CD4-positive, alpha-beta T cell (primary cell): ENCODE data around the gene GJB3. TPM values are rescaled to one million over a fixed set of nuclear protein-coding genes. Genes with fewer than 3 reads are reported as not detected.

ENCODE experiments used
- ATAC-seq: fragments of 200-7000 bp; cut with Tn5 transposase; one replicate; pipeline ENCODE4 v1.10.0; 2022; ENCODE audit warnings: mild to moderate bottlenecking; ENCODE audit not compliant: poor library complexity
- CTCF ChIA-PET: fragments of 350-600 bp; sonication (Branson Sonifier 250); formaldehyde crosslinking; loops from one replicate; lab custom pipeline; 2021; ENCODE audit warnings: antibody characterized with exemption, inconsistent platforms; lab: Charles Lee
- POLR2A ChIA-PET: fragments of 350-600 bp; sonication (Branson Sonifier 250); formaldehyde crosslinking; loops from one replicate; lab custom pipeline; 2021; ENCODE audit warnings: antibody characterized with exemption, inconsistent platforms; lab: Charles Lee
- DNase-seq, 14 experiments: peaks; one replicate each; pipeline ENCODE4 v3.0.0-alpha.2; 2013 to 2020; ENCODE audit warnings: mixed read lengths in 2 of 14
- H3K27ac ChIP-seq, 2 donors: one replicate each; pipeline versions ENCODE4 v1.5.1 to v1.7.0; 2013; ENCODE audit warnings: low read length in 2 of 2, low read depth in 1 of 2, mild to moderate bottlenecking in 1 of 2
- H3K27me3 ChIP-seq, 2 experiments: 1 replicate in 1 of 2; 2 replicates in 1 of 2; pipeline versions ENCODE4 v1.6.1 to v1.7.0; 2013; ENCODE audit warnings: low read length in 2 of 2, control low read depth in 1 of 2, mild to moderate bottlenecking in 1 of 2, moderate library complexity in 1 of 2; ENCODE audit not compliant: insufficient read depth in 2 of 2, control insufficient read depth in 1 of 2
- H3K36me3 ChIP-seq: one replicate; pipeline ENCODE4 v1.6.1; 2013; ENCODE audit warnings: low read length, control low read depth; ENCODE audit not compliant: insufficient read depth
- H3K4me1 ChIP-seq: one replicate; pipeline ENCODE4 v1.6.1; 2013; ENCODE audit warnings: low read length, control low read depth; ENCODE audit not compliant: insufficient read depth
- H3K4me3 ChIP-seq: one replicate; pipeline ENCODE4 v1.5.1; 2013; ENCODE audit warnings: mild to moderate bottlenecking, low read length, moderate library complexity
- H3K9me3 ChIP-seq, 2 experiments: 1 replicate in 1 of 2; 2 replicates in 1 of 2; pipeline versions ENCODE4 v1.6.1 to v1.7.0; 2013; ENCODE audit warnings: low read length in 2 of 2, mild to moderate bottlenecking in 2 of 2, control low read depth in 1 of 2, moderate library complexity in 1 of 2; ENCODE audit not compliant: control insufficient read depth in 1 of 2, insufficient read depth in 1 of 2
- H3K27ac Mint-ChIP-seq: one replicate; pipeline ENCODE4 v1.8.0; 2020; ENCODE audit warnings: mixed read lengths
- H3K27me3 Mint-ChIP-seq: one replicate; pipeline ENCODE4 v1.8.0; 2021; ENCODE audit warnings: mixed read lengths
- H3K36me3 Mint-ChIP-seq: one replicate; pipeline ENCODE4 v1.8.0; 2021; ENCODE audit warnings: low read depth, mixed read lengths
- H3K4me1 Mint-ChIP-seq: one replicate; pipeline ENCODE4 v1.8.0; 2021; ENCODE audit warnings: low read depth, mixed read lengths
- H3K4me3 Mint-ChIP-seq: one replicate; pipeline ENCODE4 v1.8.0; 2020; ENCODE audit warnings: mild to moderate bottlenecking, mixed read lengths
- H3K9me3 Mint-ChIP-seq: one replicate; pipeline ENCODE4 v1.8.0; 2020; ENCODE audit warnings: mixed read lengths
- intact Hi-C, 2 experiments: fragments of 100-400 bp; cut with DNase I in 1 of 2; cut with micrococcal nuclease in 1 of 2; formaldehyde crosslinking; loops; one replicate each; pipeline versions ENCODE4 v1.15.1 to v1.9.0; 2023 to 2025; cut with DNase I, micrococcal nuclease
- total RNA-seq, 174 experiments: library from RNA in 2 of 174; stranded (reverse) in 2 of 174; gene quantifications; one replicate each; pipeline ENCODE4 v1.2.3 and lab custom pipeline; 2021 to 2026
- TF ChIP-seq, protein P1 (sequence below): fragments of 200-600 bp; IDR thresholded peaks from one replicate; pipeline ENCODE4 v1.8.0; 2022; ENCODE audit warnings: antibody characterized with exemption, mild to moderate bottlenecking

GJB3 gene
- total RNA-seq, 2 experiments from 2014 or later, result not detected

DNA sequence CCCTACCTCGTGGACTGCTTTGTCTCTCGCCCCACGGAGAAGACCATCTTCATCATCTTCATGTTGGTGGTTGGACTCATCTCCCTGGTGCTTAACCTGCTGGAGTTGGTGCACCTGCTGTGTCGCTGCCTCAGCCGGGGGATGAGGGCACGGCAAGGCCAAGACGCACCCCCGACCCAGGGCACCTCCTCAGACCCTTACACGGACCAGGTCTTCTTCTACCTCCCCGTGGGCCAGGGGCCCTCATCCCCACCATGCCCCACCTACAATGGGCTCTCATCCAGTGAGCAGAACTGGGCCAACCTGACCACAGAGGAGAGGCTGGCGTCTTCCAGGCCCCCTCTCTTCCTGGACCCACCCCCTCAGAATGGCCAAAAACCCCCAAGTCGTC, 13.8 kb downstream of the GJB3 start:
- ChIA-PET POLR2A (no interaction called here), CTCF (no interaction called here)
- no peak overlapping the region for H3K27ac ChIP-seq
- Mint-ChIP-seq H3K4me1 (peaks cover 4% of the 10 kb centered on the region), H3K27ac (no peak overlapping the region), H3K36me3 (no peaks in the 10 kb centered on the region), H3K9me3 (no peaks in the 10 kb centered on the region), H3K4me3 (no peak overlapping the region), H3K27me3 (peaks cover 24% of the 10 kb centered on the region)
- H3K27me3 ChIP-seq, result peaks cover 15 to 22% of the 10 kb centered on the region in 2 experiments
- no peaks in the 10 kb centered on the region for H3K9me3 ChIP-seq
- no peaks in the 10 kb centered on the region for H3K36me3 ChIP-seq
- TF ChIP-seq, protein P1, sequence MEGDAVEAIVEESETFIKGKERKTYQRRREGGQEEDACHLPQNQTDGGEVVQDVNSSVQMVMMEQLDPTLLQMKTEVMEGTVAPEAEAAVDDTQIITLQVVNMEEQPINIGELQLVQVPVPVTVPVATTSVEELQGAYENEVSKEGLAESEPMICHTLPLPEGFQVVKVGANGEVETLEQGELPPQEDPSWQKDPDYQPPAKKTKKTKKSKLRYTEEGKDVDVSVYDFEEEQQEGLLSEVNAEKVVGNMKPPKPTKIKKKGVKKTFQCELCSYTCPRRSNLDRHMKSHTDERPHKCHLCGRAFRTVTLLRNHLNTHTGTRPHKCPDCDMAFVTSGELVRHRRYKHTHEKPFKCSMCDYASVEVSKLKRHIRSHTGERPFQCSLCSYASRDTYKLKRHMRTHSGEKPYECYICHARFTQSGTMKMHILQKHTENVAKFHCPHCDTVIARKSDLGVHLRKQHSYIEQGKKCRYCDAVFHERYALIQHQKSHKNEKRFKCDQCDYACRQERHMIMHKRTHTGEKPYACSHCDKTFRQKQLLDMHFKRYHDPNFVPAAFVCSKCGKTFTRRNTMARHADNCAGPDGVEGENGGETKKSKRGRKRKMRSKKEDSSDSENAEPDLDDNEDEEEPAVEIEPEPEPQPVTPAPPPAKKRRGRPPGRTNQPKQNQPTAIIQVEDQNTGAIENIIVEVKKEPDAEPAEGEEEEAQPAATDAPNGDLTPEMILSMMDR, result no peak
- H3K4me1 ChIP-seq, result peaks cover 8% of the 10 kb centered on the region
- intact Hi-C loops, result no loop called here
- DNase-seq (no peak), ATAC-seq (no peak)
- H3K4me3 ChIP-seq, result no peak overlapping the region

DNA sequence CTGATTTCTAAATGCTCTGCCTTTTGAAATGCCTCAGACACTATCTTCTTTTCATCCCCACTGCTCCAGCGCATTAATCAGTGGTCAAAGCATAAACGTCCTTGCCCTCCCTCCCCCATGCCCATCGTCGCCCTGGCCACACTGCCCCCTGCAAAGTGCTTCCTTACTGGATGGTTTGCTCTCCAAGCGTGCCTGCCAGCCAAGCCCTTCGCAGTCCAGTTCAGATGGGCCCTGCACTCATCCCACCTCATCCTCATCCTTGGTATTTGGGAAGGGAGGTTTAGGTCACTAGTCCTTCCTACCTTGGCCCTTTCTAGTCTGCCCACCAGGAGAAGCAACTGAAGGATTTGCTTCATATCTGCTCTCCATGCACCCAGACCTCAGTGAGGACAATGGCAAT, 14.9 kb downstream of the GJB3 start:
- DNase-seq (no peak), ATAC-seq (no peak)
- no peaks in the 10 kb centered on the region for H3K9me3 Mint-ChIP-seq
- no peaks in the 10 kb centered on the region for H3K9me3 ChIP-seq
- ChIA-PET POLR2A (no interaction called here), CTCF (no interaction called here)
- intact Hi-C loops, result no loop called here
- TF ChIP-seq, protein P1, result no peak
- H3K27me3 Mint-ChIP-seq, result peaks cover 15% of the 10 kb centered on the region
- H3K27ac ChIP-seq, result no peak overlapping the region
- no peak overlapping the region for H3K4me3 ChIP-seq
- H3K4me1 Mint-ChIP-seq, result peaks cover 4% of the 10 kb centered on the region
- no peaks in the 10 kb centered on the region for H3K36me3 Mint-ChIP-seq
- H3K4me3 Mint-ChIP-seq, result no peak overlapping the region
- no peak overlapping the region for H3K27ac Mint-ChIP-seq
- H3K4me1 ChIP-seq, result peaks cover 8% of the 10 kb centered on the region
- peaks cover 15 to 18% of the 10 kb centered on the region in 2 experiments for H3K27me3 ChIP-seq
- no peaks in the 10 kb centered on the region for H3K36me3 ChIP-seq

GRCh38 chr1:34796990-34797389, 16.0 kb downstream of the GJB3 start:
- peaks cover 8 to 11% of the 10 kb centered on the region in 2 experiments for H3K27me3 ChIP-seq
- no peak for ATAC-seq
- no peak overlapping the region for H3K27ac Mint-ChIP-seq
- intact Hi-C loops, result no loop called here
- TF ChIP-seq, protein P1, result no peak
- H3K4me3 ChIP-seq, result no peak overlapping the region
- H3K27ac ChIP-seq, result no peak overlapping the region
- no peak overlapping the region for H3K4me3 Mint-ChIP-seq
- POLR2A ChIA-PET, result no interaction called here
- no peaks in the 10 kb centered on the region for H3K36me3 ChIP-seq
- no peaks in the 10 kb centered on the region for H3K36me3 Mint-ChIP-seq
- H3K4me1 Mint-ChIP-seq, result peaks cover 4% of the 10 kb centered on the region
- H3K9me3 ChIP-seq, result no peaks in the 10 kb centered on the region
- peaks cover 6% of the 10 kb centered on the region for H3K27me3 Mint-ChIP-seq
- peaks cover 8% of the 10 kb centered on the region for H3K4me1 ChIP-seq
- no peaks in the 10 kb centered on the region for H3K9me3 Mint-ChIP-seq
- DNase-seq, result no peak
- CTCF ChIA-PET, result no interaction called here
